ENCODE results near the gene PPP3CA.

The PPP3CA gene
- long read RNA-seq, donor 1, full-length matches to known transcripts = 2 of 2 reads
- long read RNA-seq, donor 1, partial matches to known transcripts = 0 of 2 reads
- long read RNA-seq, donor 1, other reads (novel, unspliced or antisense) = 0 of 2 reads
- long read RNA-seq, donor 2, partial matches to known transcripts = 7 of 8 reads
- long read RNA-seq, donor 2, other reads (novel, unspliced or antisense) = 0 of 8 reads
- long read RNA-seq, donor 3, transcript PPP3CA-202 (13 exons, 3,604 nt) = major isoform, 6 of 6 reads
- long read RNA-seq, donor 3, partial matches to known transcripts = 0 of 6 reads
- long read RNA-seq, donor 3, other reads (novel, unspliced or antisense) = 0 of 6 reads
- long read RNA-seq, donor 4, partial matches to known transcripts = 0 of 4 reads
- long read RNA-seq, donor 4, other reads (novel, unspliced or antisense) = 0 of 4 reads
- long read RNA-seq, donor 5, partial matches to known transcripts = 0 of 3 reads
- long read RNA-seq, donor 5, other reads (novel, unspliced or antisense) = 0 of 3 reads
- long read RNA-seq, donor 6, partial matches to known transcripts = 6 of 10 reads
- long read RNA-seq, donor 6, other reads (novel, unspliced or antisense) = 0 of 10 reads
- long read RNA-seq, donor 7, transcript PPP3CA-202 (13 exons, 3,604 nt) = major isoform, 6 of 14 reads
- long read RNA-seq, donor 7, partial matches to known transcripts = 8 of 14 reads
- long read RNA-seq, donor 7, other reads (novel, unspliced or antisense) = 0 of 14 reads
- long read RNA-seq, donor 8, partial matches to known transcripts = 67 of 68 reads
- long read RNA-seq, donor 8, other reads (novel, unspliced or antisense) = 0 of 68 reads

DNA sequence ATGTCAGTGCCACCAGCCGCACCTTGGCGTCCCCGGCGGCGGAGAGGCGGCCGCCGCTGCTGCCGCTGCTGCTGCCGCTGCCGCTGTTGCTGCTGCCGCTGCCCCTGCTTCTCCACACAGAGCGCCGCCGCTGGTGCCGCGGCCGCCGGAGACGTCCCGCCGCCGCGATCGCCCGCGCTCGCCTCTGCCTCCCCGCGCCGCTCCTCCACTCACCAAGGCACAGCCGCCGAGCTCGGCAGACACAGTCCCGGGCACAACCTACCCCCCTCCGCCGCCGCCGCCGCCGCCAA lies at the start of gene PPP3CA:
PPP3CA (minus strand) TSS at position 260 of the 290 bp plus-strand sequence.
- DNase-seq = no peak

DNA sequence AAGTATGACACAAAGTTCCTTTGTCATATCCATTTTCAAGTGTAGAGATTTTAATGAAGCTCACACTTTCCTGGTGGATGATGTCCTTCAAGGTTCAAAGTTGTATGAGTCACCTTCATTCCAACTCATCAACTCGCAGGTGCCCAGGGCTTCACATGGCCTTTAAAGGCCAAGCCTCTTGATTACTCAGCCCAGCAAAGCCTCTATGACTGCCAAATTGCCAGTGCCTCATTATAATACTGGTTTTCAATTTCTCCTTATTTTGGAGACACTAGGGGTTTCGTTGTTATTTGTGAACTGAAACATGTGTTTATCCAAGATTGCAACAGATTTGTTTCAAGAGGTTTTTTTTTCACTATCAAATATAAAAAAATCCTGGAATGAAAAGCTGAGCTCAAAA lies 45.9 kb upstream of the PPP3CA start:
- no peak for DNase-seq

DNA sequence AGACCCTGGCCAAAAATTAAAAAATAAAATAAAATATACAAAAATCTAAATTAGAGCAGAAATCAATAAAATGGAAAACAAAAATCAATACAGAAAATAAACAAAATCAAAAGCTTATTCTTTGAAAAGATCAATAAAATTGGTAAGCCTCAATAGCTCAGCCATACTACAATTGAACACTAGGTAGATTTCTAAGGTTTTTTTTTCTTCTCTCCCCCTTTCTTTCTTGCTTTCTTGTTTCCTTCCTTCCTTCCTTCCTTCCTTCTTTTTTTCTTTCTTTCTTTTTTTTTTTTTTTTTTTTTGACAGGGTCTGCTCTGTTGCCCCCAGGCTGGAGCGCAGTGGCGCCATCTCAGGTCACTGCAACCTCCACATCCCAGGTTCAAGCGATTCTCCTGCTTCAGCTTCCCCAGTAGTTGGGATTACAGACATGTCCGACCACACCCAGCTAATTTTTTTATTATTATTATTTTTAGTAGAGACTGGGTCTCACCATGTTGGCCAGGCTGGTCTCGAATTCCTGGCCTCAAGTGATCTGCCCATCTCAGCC lies 23.4 kb upstream of the PPP3CA start:
- no peak for DNase-seq

DNA sequence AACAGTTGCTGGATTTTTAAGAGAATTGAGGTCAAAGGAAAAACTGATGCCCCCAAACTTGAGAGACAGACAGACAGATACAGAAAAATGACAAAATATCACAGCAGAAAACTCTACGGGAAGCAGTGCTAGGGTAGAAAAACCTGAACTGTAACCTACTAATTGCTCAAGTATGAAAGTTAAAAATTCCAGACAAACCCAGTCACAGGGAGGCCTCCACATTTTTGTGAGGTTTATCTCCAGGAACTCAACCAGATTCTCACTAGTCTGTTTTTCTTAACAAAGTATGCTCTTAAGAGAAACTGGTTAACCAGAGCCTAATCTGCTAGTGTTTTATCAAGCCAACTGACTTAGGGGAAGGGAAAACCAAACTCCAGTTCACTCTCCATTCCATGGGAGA lies 19.9 kb upstream of the PPP3CA start:
- no peak for DNase-seq

DNA sequence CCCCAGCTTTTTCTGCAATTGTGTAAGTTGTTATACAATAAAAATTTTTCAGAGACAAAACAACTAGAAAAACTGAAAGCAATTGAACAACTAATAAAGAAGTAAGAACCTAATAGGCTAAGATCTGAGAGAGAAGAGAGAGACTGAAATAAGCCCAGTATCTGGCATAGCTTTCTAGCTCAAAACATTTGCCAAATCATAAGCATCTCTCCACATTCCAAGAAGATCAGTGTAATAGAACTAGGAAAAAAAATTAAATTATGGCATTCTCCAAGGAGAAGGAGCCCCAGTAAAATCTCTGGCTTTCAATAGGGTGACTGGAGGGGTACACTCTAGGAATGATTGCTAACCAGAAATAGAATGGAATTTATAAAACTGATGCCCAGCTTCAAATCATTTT lies 19.0 kb upstream of the PPP3CA start:
- DNase-seq = no peak

DNA sequence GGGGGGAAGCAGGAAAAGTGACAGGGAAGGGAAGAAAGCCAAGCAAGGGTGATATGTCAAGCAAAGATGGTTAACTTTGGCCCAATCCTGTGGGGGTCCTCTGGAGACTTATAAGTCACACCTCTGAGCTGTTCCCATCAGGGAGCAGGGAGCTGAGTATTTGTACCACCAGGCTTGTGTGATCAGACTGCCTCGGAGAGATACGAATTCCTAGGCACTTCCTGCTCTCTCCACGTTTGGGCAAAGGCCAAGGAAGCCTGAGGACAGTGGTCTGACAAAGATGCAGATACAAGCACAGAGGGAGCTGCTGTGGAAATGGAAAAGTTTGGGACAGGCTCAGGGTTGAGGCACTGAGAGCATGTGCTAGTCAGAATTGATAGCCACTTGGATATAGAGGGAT lies 10.4 kb upstream of the PPP3CA start:
- DNase-seq = no peak

DNA sequence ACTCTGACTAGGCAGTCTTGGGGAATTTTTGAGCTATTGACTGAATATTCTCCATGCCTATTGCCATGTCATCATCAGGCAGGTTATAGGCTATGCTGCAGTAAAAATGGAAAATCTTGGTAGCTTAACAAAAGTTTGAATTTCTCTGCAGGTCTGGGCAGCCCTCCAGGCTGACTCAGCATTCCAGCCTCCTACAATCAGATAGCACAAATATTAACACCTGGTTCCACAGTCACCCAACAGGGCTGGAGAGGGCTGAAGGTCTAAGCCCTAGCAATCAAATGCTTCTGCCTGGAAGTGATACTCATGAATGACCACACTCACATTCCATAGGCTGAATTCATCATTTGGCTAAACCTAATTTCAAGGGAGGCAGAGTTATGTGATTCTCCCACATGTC lies 9.6 kb upstream of the PPP3CA start:
- DNase-seq = no peak

DNA sequence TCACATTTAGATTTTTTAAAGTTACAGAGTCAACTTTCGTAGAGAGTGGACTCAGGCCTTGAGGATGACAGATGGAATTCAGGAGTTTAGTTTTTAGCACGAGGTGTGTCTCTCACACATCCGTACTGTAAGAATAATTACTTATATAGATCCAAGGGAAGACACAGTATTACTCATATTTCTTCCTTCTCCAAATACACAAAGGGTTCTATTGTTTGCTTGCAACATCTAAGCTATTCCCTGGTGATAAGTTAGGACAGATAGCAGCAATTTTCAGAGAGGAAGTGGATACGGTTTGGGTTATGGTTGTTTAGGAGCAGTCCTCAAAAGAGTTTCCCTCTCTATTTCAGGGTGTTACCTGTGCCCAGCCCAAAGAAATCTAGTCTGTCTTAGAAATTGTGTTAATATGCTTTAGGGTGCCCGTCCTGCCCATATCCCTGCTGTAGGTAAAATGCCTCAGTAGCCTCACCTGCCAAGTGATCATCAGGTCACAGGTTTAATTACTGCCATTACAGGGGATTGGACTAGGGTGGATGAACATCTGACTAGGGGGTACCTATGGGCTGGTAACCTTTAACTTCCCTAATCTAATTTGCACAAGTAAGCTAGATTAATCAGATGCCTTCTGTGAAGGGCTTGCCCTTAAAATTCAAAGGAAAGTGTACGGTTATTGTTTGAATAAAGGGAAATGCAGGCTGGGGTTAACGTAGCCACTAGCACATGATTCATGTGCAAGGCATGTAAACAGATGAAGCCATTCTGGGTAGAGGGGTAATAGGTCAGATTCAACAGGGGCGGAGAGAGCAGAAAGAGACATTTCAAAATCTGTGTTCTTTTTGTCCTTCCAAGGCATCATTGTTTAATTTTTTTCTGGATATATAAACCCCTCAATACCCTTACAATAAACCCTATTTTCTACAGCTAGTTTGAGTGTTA lies 8.7 kb upstream of the PPP3CA start:
- no peak for DNase-seq

DNA sequence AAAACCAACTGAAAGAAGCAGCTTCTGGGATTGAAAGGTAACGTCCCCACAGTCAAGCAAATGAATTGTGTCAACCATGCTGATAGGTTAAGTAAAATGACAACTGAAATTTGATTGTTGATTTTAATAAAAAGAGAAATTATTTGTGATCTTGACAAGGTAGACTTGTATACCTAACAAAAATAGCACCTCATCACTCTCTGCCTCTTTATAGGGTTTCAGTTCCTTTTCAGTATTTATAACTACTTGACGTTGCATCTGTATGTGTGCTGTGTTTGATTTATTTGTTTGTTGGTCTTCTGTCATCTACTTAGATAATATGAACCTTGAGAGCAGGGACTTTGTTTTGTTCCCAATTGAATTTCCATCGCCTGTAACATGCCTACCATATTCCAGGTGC lies 7.9 kb upstream of the PPP3CA start:
- DNase-seq = no peak

DNA sequence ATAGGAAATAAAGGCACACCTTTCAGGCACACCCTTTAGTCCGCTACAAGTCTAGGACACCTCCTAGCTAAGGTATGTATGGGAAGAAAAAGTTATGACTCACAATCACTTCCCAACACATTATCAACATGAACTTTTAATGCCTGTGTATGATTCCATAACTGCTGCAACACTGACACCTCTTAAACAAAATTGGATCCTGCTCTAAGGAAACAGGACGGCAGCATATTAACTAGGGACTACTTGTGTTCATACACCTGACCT lies 2.4 kb upstream of the PPP3CA start:
- DNase-seq = no peak

DNA sequence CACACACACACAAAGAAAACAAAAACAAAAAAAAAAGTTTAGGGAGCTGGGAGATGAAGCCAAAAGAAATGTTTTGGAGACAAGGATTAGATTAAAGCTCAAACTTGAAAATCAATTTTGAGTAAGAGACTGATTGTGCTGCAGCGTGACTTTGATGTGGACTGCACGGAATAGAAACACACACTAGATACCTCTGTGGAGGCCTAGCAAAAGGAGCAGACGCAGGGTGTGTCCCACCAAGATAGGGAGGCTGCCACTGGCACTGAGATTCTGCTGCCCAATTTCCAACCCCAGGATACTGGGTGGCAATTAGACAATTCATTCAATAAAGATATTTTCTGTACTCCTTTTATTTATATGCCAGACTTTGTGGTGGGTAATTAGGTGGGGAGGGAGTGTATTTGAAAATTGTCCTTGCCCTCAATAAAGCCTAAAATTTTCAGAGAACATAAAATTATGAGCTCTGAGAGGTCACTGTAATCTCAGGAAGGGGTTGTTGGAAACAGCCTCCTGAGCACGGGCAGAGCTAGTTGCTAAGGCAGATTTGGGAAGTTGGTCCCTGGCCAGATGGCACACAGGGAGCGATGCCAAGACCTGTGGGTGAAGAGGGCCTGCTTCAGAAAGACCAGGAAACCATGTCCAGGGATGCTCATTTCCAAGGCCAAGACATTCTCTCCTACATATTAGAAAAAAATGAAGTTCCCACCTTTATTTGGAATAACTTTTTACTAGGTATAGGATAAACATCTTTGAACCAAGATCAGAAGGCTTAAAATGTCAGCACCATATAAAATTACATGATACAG lies 1.9 kb upstream of the PPP3CA start:
- DNase-seq = no peak

DNA sequence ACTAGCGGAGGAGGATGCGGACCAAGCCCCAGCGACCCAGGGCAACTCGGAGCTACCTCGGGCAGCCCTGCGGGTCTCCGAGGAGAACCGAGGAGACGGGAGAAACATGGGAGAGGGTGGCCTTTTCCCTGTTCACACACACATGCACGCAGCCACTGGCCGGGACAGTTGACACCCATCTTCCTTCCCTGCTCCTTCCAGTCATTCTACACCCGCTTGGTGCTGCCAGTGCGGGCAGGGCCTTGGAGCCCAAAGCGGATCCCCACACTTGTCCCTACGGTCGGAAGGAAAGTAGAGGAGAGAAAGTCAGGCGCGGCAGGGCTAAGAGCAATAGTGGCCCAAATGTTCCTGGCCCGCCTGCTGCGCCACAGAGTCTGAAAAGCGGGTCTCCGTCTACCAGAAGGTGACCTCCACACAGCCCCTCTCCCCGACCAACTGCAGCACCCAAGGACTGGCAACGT lies 1.1 kb upstream of the PPP3CA start:
- no peak for DNase-seq

DNA sequence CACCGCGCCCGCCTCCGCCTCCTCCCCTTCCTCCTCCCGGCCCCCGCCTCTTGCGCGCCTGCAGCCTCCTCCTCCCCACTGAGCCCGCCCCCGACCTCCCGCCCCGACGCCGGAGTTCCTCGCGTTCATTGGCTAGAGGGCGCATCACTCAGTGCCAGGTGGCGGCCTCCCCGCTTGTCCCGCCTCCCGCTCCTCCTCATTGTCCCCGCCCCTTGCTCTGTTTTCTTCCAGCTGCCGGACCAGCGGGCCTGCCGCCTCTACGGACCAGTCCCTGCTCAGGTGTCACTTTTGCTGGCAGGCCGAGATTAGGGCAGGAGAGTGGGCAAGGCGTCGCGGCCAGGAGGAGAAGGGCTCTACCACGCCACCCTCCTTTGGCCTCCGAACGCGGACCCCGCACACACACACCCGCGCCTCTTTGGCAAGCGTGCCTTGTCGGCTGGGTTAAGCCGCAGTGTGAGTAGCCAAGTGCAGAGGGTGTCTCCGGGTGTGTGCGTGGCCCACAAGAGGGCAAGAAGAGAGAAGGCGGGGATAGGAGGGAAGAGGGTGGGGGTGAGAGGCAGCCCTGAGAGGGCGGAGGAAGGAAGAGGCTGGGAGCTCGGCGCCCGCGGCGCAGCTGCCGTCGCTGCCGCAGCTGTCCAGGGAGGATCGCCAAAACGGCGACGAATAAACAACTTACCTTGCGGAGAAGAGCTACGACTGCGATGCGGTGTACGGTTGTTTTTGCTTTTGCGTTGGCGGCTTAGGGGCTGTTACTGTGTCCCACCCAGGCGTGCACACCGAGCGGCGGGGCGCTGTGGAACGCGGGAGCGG lies 436 bp upstream of the PPP3CA start:
- peak; percentile 97 for DNase-seq

DNA sequence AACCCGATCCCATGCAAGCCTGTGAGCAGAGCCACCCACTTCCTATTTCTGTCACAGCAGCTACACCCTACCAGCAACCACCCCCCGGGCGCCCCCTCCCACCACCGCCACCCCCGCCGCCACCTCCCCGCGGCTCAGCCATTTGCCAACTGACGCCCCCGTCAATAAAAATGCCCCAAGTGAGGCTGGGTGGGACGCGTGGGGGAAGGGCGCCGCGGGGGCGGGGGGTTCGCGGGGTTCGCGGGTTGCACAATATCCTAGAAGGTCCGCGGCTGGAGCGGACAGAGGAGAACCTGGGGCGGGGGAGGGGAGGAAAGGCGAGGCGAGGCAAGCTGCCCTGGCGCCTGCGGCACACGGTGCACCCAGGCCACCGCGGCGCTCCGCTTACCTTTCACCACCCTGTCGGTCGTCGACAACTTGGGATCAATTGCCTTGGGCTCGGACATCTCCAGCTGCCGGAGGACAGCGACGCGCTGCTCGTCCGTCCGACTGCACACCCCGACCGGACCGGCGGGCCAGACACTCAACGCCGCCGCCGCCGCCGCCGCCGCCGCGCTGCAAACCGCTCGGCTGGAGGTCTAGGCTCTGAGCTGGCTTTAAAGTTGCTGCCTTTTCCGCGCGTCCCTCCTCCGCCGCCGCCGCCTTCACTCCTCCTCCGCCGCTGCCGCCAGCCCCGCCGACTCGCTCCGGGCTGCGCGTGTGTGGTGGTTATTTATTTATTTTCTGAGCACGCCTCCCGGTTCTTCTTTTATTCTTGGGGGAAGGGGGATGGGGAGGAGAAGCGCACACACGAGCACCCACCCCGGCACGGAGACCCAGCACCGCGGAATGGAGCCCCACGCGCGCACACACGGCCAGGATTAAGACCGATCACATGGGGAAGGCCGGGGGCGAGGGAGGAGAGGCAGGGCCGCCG lies 717 bp downstream of the PPP3CA start:
- peak; percentile 98 for DNase-seq

DNA sequence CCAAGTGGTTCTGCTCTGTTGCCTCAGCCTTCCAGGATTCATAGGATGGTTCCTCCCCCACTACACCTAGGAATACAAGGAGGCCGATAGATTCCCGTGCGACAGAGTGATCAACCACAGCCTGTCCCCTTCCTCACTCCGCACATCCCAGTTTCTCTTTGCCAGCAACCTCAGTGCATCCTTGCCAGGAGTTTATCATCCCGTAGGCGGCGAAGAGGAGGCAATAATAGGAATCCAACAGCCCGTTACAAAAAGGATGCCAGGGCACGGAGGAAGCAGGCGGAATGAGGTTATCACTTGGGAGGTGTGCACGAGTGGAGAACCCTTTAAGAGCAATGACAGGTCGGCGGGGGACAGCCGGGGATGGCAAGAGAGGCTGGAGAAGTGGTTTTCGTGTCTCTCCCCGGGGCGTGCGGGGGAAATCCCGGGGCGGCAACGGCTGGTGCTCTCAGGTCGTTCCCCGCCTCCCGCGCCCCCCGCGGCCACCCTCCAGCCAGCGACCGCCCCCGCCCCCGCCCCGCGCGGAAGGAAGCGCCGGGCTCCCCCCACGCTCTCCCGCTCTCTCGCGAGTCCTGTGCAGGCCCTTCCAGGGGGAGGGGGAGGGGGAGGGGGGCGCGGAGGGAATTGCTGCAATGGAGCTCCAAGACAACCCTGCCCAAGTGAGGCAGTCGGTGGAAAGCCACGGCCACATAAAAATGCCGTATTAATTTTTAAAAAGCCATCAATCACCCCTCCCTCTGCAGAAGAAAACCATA lies 1.6 kb downstream of the PPP3CA start:
- DNase-seq = peak; percentile 68

DNA sequence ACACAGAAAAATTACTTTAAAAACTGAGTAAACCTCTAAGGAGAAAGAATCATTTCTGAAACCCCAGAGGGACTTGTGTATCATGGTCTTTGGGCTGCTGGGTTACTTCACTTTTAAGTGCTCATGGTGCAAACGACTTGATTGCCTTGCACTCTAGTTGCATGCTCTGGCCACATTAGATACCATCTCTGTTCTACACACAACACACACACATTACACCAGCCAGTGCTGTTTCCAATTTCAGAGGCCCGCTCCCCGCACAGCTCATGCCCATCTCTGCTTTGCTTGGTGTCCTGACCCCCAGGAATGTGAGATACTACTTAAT lies 2.1 kb downstream of the PPP3CA start:
- DNase-seq = no peak

DNA sequence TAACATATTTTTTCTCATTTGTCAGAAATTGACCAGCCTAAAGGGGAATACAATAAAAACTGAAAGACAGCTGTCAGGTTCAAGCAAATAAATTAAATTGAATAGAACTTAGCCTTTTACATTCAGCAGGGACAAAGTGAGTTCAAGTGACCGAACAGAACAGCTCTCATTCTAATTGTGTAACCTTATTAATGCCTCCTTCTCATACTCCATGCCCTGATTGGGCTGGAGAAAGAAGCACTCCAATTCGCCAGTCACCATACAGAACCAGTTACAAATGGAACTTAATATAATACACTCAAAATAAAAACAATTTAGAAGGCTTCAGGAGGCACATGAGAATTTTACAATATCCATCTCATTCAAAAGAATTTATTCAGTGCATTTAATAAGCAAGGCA lies 8.0 kb downstream of the PPP3CA start:
- DNase-seq = no peak

DNA sequence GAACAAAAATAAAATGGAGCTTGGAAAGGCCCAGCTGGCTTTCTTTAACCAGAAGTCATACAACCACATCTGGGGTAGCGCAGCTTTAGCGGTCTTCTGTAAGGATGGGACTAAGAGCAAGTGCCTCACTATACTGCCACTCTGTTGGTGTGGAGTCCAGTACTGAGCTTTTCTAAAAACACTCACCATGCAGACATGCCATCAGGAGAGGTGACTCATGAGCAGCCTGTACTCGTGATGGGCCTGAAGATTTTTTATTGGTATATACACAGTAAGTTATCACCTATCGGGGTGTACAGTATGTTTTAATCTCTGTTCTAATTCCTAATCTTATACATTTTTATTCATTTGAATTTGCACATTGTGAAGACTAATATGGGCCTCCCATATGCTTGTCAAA lies 9.6 kb downstream of the PPP3CA start:
- DNase-seq = no peak

DNA sequence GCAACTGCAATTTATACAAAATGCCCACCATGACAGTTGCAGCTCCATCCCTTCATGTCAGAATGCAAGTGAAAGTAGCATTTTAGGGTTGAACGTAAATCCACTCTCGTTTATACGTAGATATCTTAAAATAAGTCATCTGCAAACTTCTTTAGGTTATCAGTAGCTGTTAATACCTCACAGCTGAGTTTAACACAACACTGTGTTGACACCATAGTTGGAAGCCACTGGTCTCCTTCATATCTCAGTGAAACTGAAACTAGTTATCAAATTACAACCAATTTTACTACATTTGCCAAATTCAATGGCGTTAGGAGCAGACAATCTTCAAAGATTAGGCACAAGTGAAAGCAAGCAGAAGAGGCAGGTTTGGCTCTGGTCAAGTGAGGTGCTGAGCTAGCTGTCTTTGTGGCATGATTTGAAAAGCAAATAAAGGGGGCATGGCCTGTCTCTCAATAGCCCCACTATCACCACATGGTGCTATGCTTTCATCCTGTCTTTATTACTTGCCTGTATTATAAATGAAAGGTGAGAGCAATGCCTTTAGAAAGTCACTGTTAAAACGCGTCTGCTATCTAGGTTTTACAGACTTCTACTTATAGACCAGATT lies 12.3 kb downstream of the PPP3CA start:
- DNase-seq = no peak
